A673 (cell line): Measurements from ENCODE around the gene BBS5.

Experiments
- EZH2 ChIP-seq: fragments of 200-600 bp; sonication (generic); IDR thresholded peaks from 2 replicates; pipeline ENCODE4 v1.6.1; 2017; ENCODE audit warnings: borderline replicate concordance, low read depth, mild to moderate bottlenecking, mixed read lengths, antibody characterized with exemption, low read length; ENCODE audit not compliant: poor library complexity, severe bottlenecking
- TF ChIP-seq, protein P1 (sequence below): fragments of 300-800, 200-600 bp; sonication (generic); conservative IDR thresholded peaks from 2 replicates; pipeline ENCODE4 v1.5.1; 2017; ENCODE audit warnings: low read depth, mild to moderate bottlenecking, antibody characterized with exemption, low read length, moderate library complexity, mixed read lengths

DNA sequence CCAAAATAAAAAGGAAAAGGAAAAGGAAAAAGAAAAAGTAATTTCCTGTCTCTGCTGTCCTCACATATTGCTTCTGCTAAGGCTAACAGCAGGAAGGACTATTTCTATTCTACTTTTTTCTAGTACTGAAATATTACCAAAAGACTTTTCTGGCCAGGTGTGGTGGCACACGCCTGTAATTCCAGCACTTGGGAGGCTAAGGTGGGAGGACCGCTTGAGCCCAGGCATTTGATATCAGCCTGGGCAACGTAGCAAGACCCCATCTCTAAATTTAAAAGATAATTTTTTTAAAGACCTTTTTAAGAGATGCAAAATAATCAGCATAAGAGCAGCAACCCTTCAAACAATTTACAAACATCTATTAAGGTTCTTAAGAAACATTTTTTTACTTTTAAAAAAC is 63.1 kb downstream of the BBS5 start:
- TF ChIP-seq, protein P1, sequence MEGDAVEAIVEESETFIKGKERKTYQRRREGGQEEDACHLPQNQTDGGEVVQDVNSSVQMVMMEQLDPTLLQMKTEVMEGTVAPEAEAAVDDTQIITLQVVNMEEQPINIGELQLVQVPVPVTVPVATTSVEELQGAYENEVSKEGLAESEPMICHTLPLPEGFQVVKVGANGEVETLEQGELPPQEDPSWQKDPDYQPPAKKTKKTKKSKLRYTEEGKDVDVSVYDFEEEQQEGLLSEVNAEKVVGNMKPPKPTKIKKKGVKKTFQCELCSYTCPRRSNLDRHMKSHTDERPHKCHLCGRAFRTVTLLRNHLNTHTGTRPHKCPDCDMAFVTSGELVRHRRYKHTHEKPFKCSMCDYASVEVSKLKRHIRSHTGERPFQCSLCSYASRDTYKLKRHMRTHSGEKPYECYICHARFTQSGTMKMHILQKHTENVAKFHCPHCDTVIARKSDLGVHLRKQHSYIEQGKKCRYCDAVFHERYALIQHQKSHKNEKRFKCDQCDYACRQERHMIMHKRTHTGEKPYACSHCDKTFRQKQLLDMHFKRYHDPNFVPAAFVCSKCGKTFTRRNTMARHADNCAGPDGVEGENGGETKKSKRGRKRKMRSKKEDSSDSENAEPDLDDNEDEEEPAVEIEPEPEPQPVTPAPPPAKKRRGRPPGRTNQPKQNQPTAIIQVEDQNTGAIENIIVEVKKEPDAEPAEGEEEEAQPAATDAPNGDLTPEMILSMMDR = no peak
- no peak for TF ChIP-seq EZH2
